ENCODE results near the gene AZU1.

- TF ChIP-seq, protein P1, sequence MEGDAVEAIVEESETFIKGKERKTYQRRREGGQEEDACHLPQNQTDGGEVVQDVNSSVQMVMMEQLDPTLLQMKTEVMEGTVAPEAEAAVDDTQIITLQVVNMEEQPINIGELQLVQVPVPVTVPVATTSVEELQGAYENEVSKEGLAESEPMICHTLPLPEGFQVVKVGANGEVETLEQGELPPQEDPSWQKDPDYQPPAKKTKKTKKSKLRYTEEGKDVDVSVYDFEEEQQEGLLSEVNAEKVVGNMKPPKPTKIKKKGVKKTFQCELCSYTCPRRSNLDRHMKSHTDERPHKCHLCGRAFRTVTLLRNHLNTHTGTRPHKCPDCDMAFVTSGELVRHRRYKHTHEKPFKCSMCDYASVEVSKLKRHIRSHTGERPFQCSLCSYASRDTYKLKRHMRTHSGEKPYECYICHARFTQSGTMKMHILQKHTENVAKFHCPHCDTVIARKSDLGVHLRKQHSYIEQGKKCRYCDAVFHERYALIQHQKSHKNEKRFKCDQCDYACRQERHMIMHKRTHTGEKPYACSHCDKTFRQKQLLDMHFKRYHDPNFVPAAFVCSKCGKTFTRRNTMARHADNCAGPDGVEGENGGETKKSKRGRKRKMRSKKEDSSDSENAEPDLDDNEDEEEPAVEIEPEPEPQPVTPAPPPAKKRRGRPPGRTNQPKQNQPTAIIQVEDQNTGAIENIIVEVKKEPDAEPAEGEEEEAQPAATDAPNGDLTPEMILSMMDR (conservative IDR thresholded peaks at IDR 0.05; ENCODE audit: low read depth, low read length) = no peak
- TF ChIP-seq EZH2 (IDR thresholded peaks at IDR 0.05; ENCODE audit: borderline replicate concordance, low read depth, low read length, poor library complexity, severe bottlenecking) = no peak
Observed at GRCh38 chr19:808423-808775, 19.2 kb upstream of the AZU1 start.
